BLaER1 treated with 17β-estradiol and CSF1 and Interleukin-3, amounts not matched to agents 10 nM and 100 nM (cell line): ENCODE results near the gene TYW3.
"Not testable (repeated sequence)": the region's sequence is repeated elsewhere in the genome, so short reads cannot be mapped to it uniquely, and the experiment has no call there.

Experiments used
- H3K27ac ChIP-seq, 11 experiments: shearing (Covaris generic); formaldehyde crosslinking; 2 replicates each; pipeline ENCODE4 v1.8.1; 2022
- H3K27me3 ChIP-seq, 11 experiments: shearing (Covaris generic); formaldehyde crosslinking; 2 replicates each; pipeline ENCODE4 v1.8.1; 2022
- H3K36me3 ChIP-seq, 11 experiments: shearing (Covaris generic); formaldehyde crosslinking; 2 replicates each; pipeline ENCODE4 v1.8.1; 2022
- H3K4me1 ChIP-seq, 10 experiments: shearing (Covaris generic); formaldehyde crosslinking; 2 replicates each; pipeline ENCODE4 v1.8.1; 2022
- H3K4me2 ChIP-seq, 11 experiments: shearing (Covaris generic); formaldehyde crosslinking; 2 replicates each; pipeline ENCODE4 v1.8.1; 2022
- H3K4me3 ChIP-seq, 10 experiments: shearing (Covaris generic); formaldehyde crosslinking; 2 replicates each; pipeline ENCODE4 v1.8.1; 2022
- H3K9ac ChIP-seq, 11 experiments: shearing (Covaris generic); formaldehyde crosslinking; 2 replicates each; pipeline ENCODE4 v1.8.1; 2022
- H3K9me3 ChIP-seq, 11 experiments: shearing (Covaris generic); formaldehyde crosslinking; replicated peaks in 1 of 11; 2 replicates each; pipeline ENCODE4 v1.8.1; 2022
- H4K20me1 ChIP-seq, 11 experiments: shearing (Covaris generic); formaldehyde crosslinking; 2 replicates each; pipeline ENCODE4 v1.8.1; 2022
- Cebpa-rat ChIP-seq, 11 experiments: shearing (Covaris generic); IDR thresholded peaks; 2 replicates each; pipeline ENCODE4 v1.8.1; 2022

Gene TYW3

GRCh38 chr1:74748960-74749359, 16.0 kb downstream of the TYW3 start:
- Histone ChIP-seq H3K4me3 (no peak overlapping the region), H3K27ac (no peak overlapping the region), H3K9ac (no peak overlapping the region), H3K4me1 (no peaks in the 10 kb centered on the region), H3K27me3 (no peaks in the 10 kb centered on the region), H4K20me1 (peaks cover 0 to 14% (median 0%) of the 10 kb centered on the region in 11 experiments; a peak in 1 of 22 replicates), H3K4me2 (no peak overlapping the region), H3K36me3 (peaks cover 90 to 100% (median 94%) of the 10 kb centered on the region in 11 experiments), H3K9me3 (peaks cover 15 to 22% (median 18%) of the 10 kb centered on the region in 11 experiments)
- TF ChIP-seq Cebpa-rat (IDR thresholded peaks at IDR 0.05) = no peak

- H3K27ac ChIP-seq = no peak overlapping the region
- H4K20me1 ChIP-seq = no peaks in the 10 kb centered on the region
- no peak for TF ChIP-seq Cebpa-rat (IDR thresholded peaks at IDR 0.05)
- H3K4me3 ChIP-seq = no peak overlapping the region
- peaks cover 97 to 100% (median 100%) of the 10 kb centered on the region in 11 experiments for H3K36me3 ChIP-seq
- H3K4me2 ChIP-seq = no peak overlapping the region
- no peak overlapping the region for H3K9ac ChIP-seq
- H3K9me3 ChIP-seq = peaks cover 25 to 38% (median 35%) of the 10 kb centered on the region in 11 experiments
- no peaks in the 10 kb centered on the region for H3K27me3 ChIP-seq
- no peaks in the 10 kb centered on the region for H3K4me1 ChIP-seq
Measured at GRCh38 chr1:74753104-74753503, 20.2 kb downstream of the TYW3 start.

GRCh38 chr1:74755475-74755874, 22.5 kb downstream of the TYW3 start:
- no peak overlapping the region for H3K27ac ChIP-seq
- peaks cover 98 to 100% (median 99%) of the 10 kb centered on the region in 11 experiments for H3K36me3 ChIP-seq
- no peaks in the 10 kb centered on the region for H4K20me1 ChIP-seq
- H3K4me3 ChIP-seq = no peak overlapping the region
- H3K9ac ChIP-seq = no peak overlapping the region
- H3K4me2 ChIP-seq = no peak overlapping the region
- TF ChIP-seq Cebpa-rat (IDR thresholded peaks at IDR 0.05) = no peak
- no peaks in the 10 kb centered on the region for H3K27me3 ChIP-seq
- H3K9me3 ChIP-seq = peaks cover 25 to 39% (median 36%) of the 10 kb centered on the region in 11 experiments
- no peaks in the 10 kb centered on the region for H3K4me1 ChIP-seq

GRCh38 chr1:74756650-74757049, 23.7 kb downstream of the TYW3 start:
- not testable (repeated sequence) for H4K20me1 ChIP-seq, H3K4me1 ChIP-seq, H3K4me3 ChIP-seq, H3K4me2 ChIP-seq, H3K27me3 ChIP-seq, H3K27ac ChIP-seq, H3K9ac ChIP-seq
- H3K9me3 ChIP-seq = peaks cover 25 to 39% (median 36%) of the 10 kb centered on the region in 11 experiments
- H3K36me3 ChIP-seq = peaks cover 96 to 100% (median 98%) of the 10 kb centered on the region in 11 experiments

- no peaks in the 10 kb centered on the region for H3K9me3 ChIP-seq
- 0 out of 22 replicates have a peak, but pooled peaks cover 0 to 5% (median 0%) of the 10 kb centered on the region in 11 experiments for H4K20me1 ChIP-seq
- H3K27me3 ChIP-seq = no peaks in the 10 kb centered on the region
- no peak overlapping the region for H3K4me3 ChIP-seq
- H3K36me3 ChIP-seq = peaks cover 60 to 86% (median 69%) of the 10 kb centered on the region in 11 experiments
- no peak overlapping the region for H3K9ac ChIP-seq
- H3K27ac ChIP-seq = no peak overlapping the region
- no peak overlapping the region for H3K4me2 ChIP-seq
- no peaks in the 10 kb centered on the region for H3K4me1 ChIP-seq
- no peak for TF ChIP-seq Cebpa-rat (IDR thresholded peaks at IDR 0.05)
Measured at GRCh38 chr1:74763807-74764206, 30.9 kb downstream of the TYW3 start.

- H3K27me3 ChIP-seq = no peaks in the 10 kb centered on the region
- H3K4me1 ChIP-seq = no peaks in the 10 kb centered on the region
- H4K20me1 ChIP-seq = 0 out of 22 replicates have a peak, but pooled peaks cover 0 to 5% (median 0%) of the 10 kb centered on the region in 11 experiments
- H3K27ac ChIP-seq = no peak overlapping the region
- peaks cover 33 to 58% (median 42%) of the 10 kb centered on the region in 11 experiments for H3K36me3 ChIP-seq
- H3K4me3 ChIP-seq = no peak overlapping the region
- no peaks in the 10 kb centered on the region for H3K9me3 ChIP-seq
- no peak overlapping the region for H3K9ac ChIP-seq
- TF ChIP-seq Cebpa-rat (IDR thresholded peaks at IDR 0.05) = no peak
- H3K4me2 ChIP-seq = no peak overlapping the region
Measured at GRCh38 chr1:74766579-74766978, 33.6 kb downstream of the TYW3 start.

GRCh38 chr1:74767490-74767889, 34.5 kb downstream of the TYW3 start:
- Histone ChIP-seq H3K4me2 (no peak overlapping the region), H3K9ac (no peak overlapping the region), H3K36me3 (peaks cover 23 to 49% (median 33%) of the 10 kb centered on the region in 11 experiments), H3K4me3 (no peak overlapping the region), H3K9me3 (no peaks in the 10 kb centered on the region), H3K27ac (no peak overlapping the region), H3K4me1 (no peaks in the 10 kb centered on the region), H3K27me3 (no peaks in the 10 kb centered on the region), H4K20me1 (0 out of 22 replicates have a peak, but pooled peaks cover 0 to 4% (median 0%) of the 10 kb centered on the region in 11 experiments)
- no peak for TF ChIP-seq Cebpa-rat (IDR thresholded peaks at IDR 0.05)

- no peak for TF ChIP-seq Cebpa-rat (IDR thresholded peaks at IDR 0.05)
- no peak overlapping the region for H3K27ac ChIP-seq
- H3K9ac ChIP-seq = no peak overlapping the region
- H3K36me3 ChIP-seq = peaks cover 0 to 7% (median 1%) of the 10 kb centered on the region in 11 experiments; a peak in 3 of 22 replicates
- H3K9me3 ChIP-seq = no peaks in the 10 kb centered on the region
- H3K27me3 ChIP-seq = no peaks in the 10 kb centered on the region
- no peaks in the 10 kb centered on the region for H3K4me1 ChIP-seq
- no peak overlapping the region for H3K4me2 ChIP-seq
- no peaks in the 10 kb centered on the region for H4K20me1 ChIP-seq
- no peak overlapping the region for H3K4me3 ChIP-seq
Measured at GRCh38 chr1:74771913-74772515, 39.1 kb downstream of the TYW3 start.

GRCh38 chr1:74772945-74773344, 40.0 kb downstream of the TYW3 start:
- H3K4me1 ChIP-seq = no peaks in the 10 kb centered on the region
- peak overlapping the region in 1 of 11 experiments; percentile 42; a peak in 1 of 22 replicates for H3K9ac ChIP-seq
- H3K36me3 ChIP-seq = 0 out of 22 replicates have a peak, but pooled peaks cover 0 to under 1% (median 0%) of the 10 kb centered on the region in 11 experiments
- no peaks in the 10 kb centered on the region for H3K9me3 ChIP-seq
- TF ChIP-seq Cebpa-rat (IDR thresholded peaks at IDR 0.05) = no peak
- no peaks in the 10 kb centered on the region for H4K20me1 ChIP-seq
- H3K27me3 ChIP-seq = no peaks in the 10 kb centered on the region
- no peak overlapping the region for H3K27ac ChIP-seq
- H3K4me2 ChIP-seq = no peak overlapping the region
- no peak overlapping the region for H3K4me3 ChIP-seq

- H3K4me3 ChIP-seq = no peak overlapping the region
- no peaks in the 10 kb centered on the region for H3K27me3 ChIP-seq
- H3K27ac ChIP-seq = no peak overlapping the region
- no peak for TF ChIP-seq Cebpa-rat (IDR thresholded peaks at IDR 0.05)
- no peak overlapping the region for H3K9ac ChIP-seq
- H3K4me2 ChIP-seq = no peak overlapping the region
- no peaks in the 10 kb centered on the region for H3K4me1 ChIP-seq
- no peaks in the 10 kb centered on the region for H4K20me1 ChIP-seq
- H3K9me3 ChIP-seq = no peaks in the 10 kb centered on the region
- H3K36me3 ChIP-seq = no peaks in the 10 kb centered on the region
Measured at GRCh38 chr1:74773582-74773981, 40.6 kb downstream of the TYW3 start.
